HEK293 (cell line): ENCODE results near the gene PRR23B.
A peak's percentile ranks its signal among the peaks of the same experiment; 100 is the strongest.

Experiments
- CTCF ChIA-PET: fragments of 350-600 bp; formaldehyde crosslinking; extraction: SDS; loops from one replicate; lab custom pipeline; 2021; ENCODE audit warnings: antibody characterized with exemption; lab: Yijun Ruan, JAX
- POLR2A ChIA-PET: fragments of 300-600 bp; formaldehyde crosslinking; extraction: SDS; loops from one replicate; lab custom pipeline; 2020; ENCODE audit warnings: antibody characterized with exemption, inconsistent platforms; lab: Yijun Ruan, JAX
- H3K27ac ChIP-seq: fragments of 200-500 bp; sonication (Bioruptor generic); 2 replicates; pipeline ENCODE4 v1.5.1; 2014; ENCODE audit warnings: low read depth, low read length, control low read depth, inconsistent platforms; ENCODE audit errors: extremely low read depth
- H3K36me3 ChIP-seq, 2 experiments: fragments of 200-500 bp in 1 of 2; sonication (Bioruptor generic) in 1 of 2; 1 replicate in 1 of 2; 2 replicates in 1 of 2; pipeline ENCODE4 v1.5.1; 2014 to 2017; ENCODE audit warnings: inconsistent platforms in 2 of 2, low read length in 2 of 2; ENCODE audit not compliant: control insufficient read depth in 2 of 2, insufficient read depth in 1 of 2
- H3K4me1 ChIP-seq: fragments of 200-500 bp; sonication (Bioruptor generic); 2 replicates; pipeline ENCODE4 v1.5.1; 2014; ENCODE audit warnings: mild to moderate bottlenecking, low read length, inconsistent platforms; ENCODE audit not compliant: control insufficient read depth, insufficient read depth
- H3K4me3 ChIP-seq: 2 replicates; pipeline ENCODE4 v1.5.1; 2011; ENCODE audit warnings: low read depth, mild to moderate bottlenecking, control low read depth, low read length, moderate library complexity
- H3K9me3 ChIP-seq: fragments of 200-500 bp; sonication (Bioruptor generic); 2 replicates; pipeline ENCODE4 v1.5.1; 2014; ENCODE audit warnings: low read depth, low read length, inconsistent platforms; ENCODE audit not compliant: control insufficient read depth, insufficient read depth
- BCL11A ChIP-seq: fragments of 450-650 bp; formaldehyde crosslinking; IDR thresholded peaks from 2 replicates; pipeline ENCODE4 v1.5.1; 2016; ENCODE audit warnings: low read depth, missing biosample characterization, missing genetic modification characterization
- GLIS2 ChIP-seq: fragments of 450-650 bp; formaldehyde crosslinking; IDR thresholded peaks from 2 replicates; pipeline ENCODE4 v1.5.1; 2016; ENCODE audit warnings: missing biosample characterization, missing genetic modification characterization
- MEIS1 ChIP-seq: sonication (generic); formaldehyde crosslinking; IDR thresholded peaks from 2 replicates; pipeline ENCODE4 v1.8.1; 2022; ENCODE audit warnings: missing genetic modification reagents, mild to moderate bottlenecking, borderline replicate concordance
- OVOL3 ChIP-seq: fragments of 450-650 bp; formaldehyde crosslinking; IDR thresholded peaks from 2 replicates; pipeline ENCODE4 v1.5.1; 2016; ENCODE audit warnings: missing biosample characterization, missing genetic modification characterization
- PRDM2 ChIP-seq: fragments of 450-650 bp; formaldehyde crosslinking; IDR thresholded peaks from 2 replicates; pipeline ENCODE4 v1.5.1; 2016; ENCODE audit warnings: missing biosample characterization, missing genetic modification characterization, borderline replicate concordance
- SETDB1 ChIP-seq: IDR thresholded peaks from one replicate; pipeline ENCODE4 v1.6.1; 2017; ENCODE audit warnings: mild to moderate bottlenecking, low read length, moderate library complexity, mixed read lengths; ENCODE audit not compliant: insufficient read length
- TCF7L2 ChIP-seq: IDR thresholded peaks from 2 replicates; pipeline ENCODE4 v1.6.1; 2011; ENCODE audit warnings: low read depth, mild to moderate bottlenecking, inconsistent platforms, low read length, moderate library complexity, borderline replicate concordance
- TSHZ1 ChIP-seq: fragments of 450-650 bp; formaldehyde crosslinking; IDR thresholded peaks from 2 replicates; pipeline ENCODE4 v1.5.1; 2016; ENCODE audit warnings: missing biosample characterization, missing genetic modification characterization, borderline replicate concordance
- ZBTB10 ChIP-seq: fragments of 450-650 bp; formaldehyde crosslinking; IDR thresholded peaks from 2 replicates; pipeline ENCODE4 v1.5.1; 2016; ENCODE audit warnings: missing biosample characterization, missing genetic modification characterization
- ZBTB17 ChIP-seq: fragments of 450-650 bp; formaldehyde crosslinking; IDR thresholded peaks from 2 replicates; pipeline ENCODE4 v1.5.1; 2016; ENCODE audit warnings: missing biosample characterization, missing genetic modification characterization
- ZBTB48 ChIP-seq: fragments of 450-650 bp; formaldehyde crosslinking; IDR thresholded peaks from 2 replicates; pipeline ENCODE4 v1.5.1; 2016; ENCODE audit warnings: missing biosample characterization, missing genetic modification characterization
- ZFHX2 ChIP-seq: fragments of 450-650 bp; formaldehyde crosslinking; conservative IDR thresholded peaks from 2 replicates; pipeline ENCODE4 v1.5.1; 2016; ENCODE audit warnings: missing biosample characterization, missing genetic modification characterization
- ZFP41 ChIP-seq: fragments of 450-650 bp; formaldehyde crosslinking; IDR thresholded peaks from 2 replicates; pipeline ENCODE4 v1.5.1; 2016; ENCODE audit warnings: missing biosample characterization, missing genetic modification characterization, borderline replicate concordance
- ZNF311 ChIP-seq: fragments of 450-650 bp; formaldehyde crosslinking; IDR thresholded peaks from 2 replicates; pipeline ENCODE4 v1.5.1; 2017; ENCODE audit warnings: missing biosample characterization, missing genetic modification characterization, borderline replicate concordance
- ZNF354C ChIP-seq: fragments of 450-650 bp; formaldehyde crosslinking; IDR thresholded peaks from 2 replicates; pipeline ENCODE4 v1.5.1; 2016; ENCODE audit warnings: missing biosample characterization, missing genetic modification characterization, low read depth, borderline replicate concordance
- ZNF571 ChIP-seq: fragments of 450-650 bp; formaldehyde crosslinking; IDR thresholded peaks from 2 replicates; pipeline ENCODE4 v1.5.0; 2017; ENCODE audit warnings: missing biosample characterization, missing genetic modification characterization
- ZNF626 ChIP-seq: fragments of 450-650 bp; sonication (Bioruptor Pico); formaldehyde crosslinking; IDR thresholded peaks from 2 replicates; pipeline ENCODE4 v1.5.1; 2018; ENCODE audit warnings: missing biosample characterization, missing genetic modification characterization, inconsistent platforms
- ZNF843 ChIP-seq: fragments of 450-650 bp; formaldehyde crosslinking; IDR thresholded peaks from 2 replicates; pipeline ENCODE4 v1.5.1; 2016; ENCODE audit warnings: missing biosample characterization, missing genetic modification characterization
- ZSCAN16 ChIP-seq: fragments of 450-650 bp; formaldehyde crosslinking; IDR thresholded peaks from 2 replicates; pipeline ENCODE4 v1.5.1; 2016; ENCODE audit warnings: missing biosample characterization, missing genetic modification characterization

Gene PRR23B

DNA sequence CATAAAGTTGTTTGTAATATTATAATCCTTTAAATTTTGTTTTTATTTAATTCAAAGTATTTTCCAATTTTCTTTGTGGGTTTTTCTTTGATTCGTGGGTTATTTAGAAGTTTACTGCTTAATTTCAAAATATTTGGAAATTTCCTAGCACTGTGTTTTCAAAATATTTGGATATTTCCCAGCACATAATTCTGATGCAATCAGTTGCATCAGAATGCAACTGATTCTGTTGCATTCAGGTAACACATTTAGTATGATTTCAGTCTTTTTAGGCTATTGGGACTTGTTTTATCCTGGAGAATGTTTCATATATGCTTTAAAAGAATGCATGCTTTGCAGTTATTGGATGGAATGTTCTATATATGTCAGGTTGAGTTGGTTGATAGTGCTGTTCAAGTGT is 42.2 kb upstream of the PRR23B start (continued):
- TF ChIP-seq PRDM2 (no peak), ZNF311 (no peak), MEIS1 (CRISPR knock-in tag) (no peak), ZFP41 (no peak), ZNF626 (tag by site-specific recombination) (no peak), ZNF354C (tag by site-specific recombination) (no peak), ZFHX2 (tag by site-specific recombination) (no peak), ZNF843 (tag by site-specific recombination) (no peak), SETDB1 (no peak)

- ChIA-PET POLR2A (no interaction called here), CTCF (no interaction called here)
- H3K36me3 ChIP-seq: no peaks in the 10 kb centered on the region
- no peak for TF ChIP-seq GLIS2
- peak; percentile 87 for TF ChIP-seq SETDB1
- no peak for TF ChIP-seq ZNF571 (tag by site-specific recombination)
- no peak for TF ChIP-seq ZBTB48 (tag by site-specific recombination)
- TF ChIP-seq ZBTB10 (tag by site-specific recombination): no peak
- H3K27ac ChIP-seq: no peak overlapping the region
- H3K9me3 ChIP-seq: no peaks in the 10 kb centered on the region
- H3K4me3 ChIP-seq: no peak overlapping the region
- no peaks in the 10 kb centered on the region for H3K4me1 ChIP-seq
These were observed 32.3 kb upstream of the PRR23B start for GRCh38 chr3:139052802-139053600.

GRCh38 chr3:139044366-139045210 is 23.9 kb upstream of the PRR23B start, which contains the start of gene PRR23C:
PRR23C (minus strand) TSS chr3:139044892; CDS start chr3:139044620, 272 bp downstream.
- H3K4me3 ChIP-seq: no peak within 1 kb of the TSS
- no peaks in the 10 kb centered on the region for H3K9me3 ChIP-seq
- H3K4me1 ChIP-seq: no peaks in the 10 kb centered on the region
- TF ChIP-seq SETDB1 (no peak), ZBTB17 (no peak), TSHZ1 (tag by site-specific recombination) (no peak), TCF7L2 (no peak), BCL11A (no peak), OVOL3 (tag by site-specific recombination) (no peak), ZSCAN16 (no peak)
- H3K36me3 ChIP-seq: no peaks in the 10 kb centered on the region
- CTCF ChIA-PET: no interaction called here
- POLR2A ChIA-PET: no interaction called here
- H3K27ac ChIP-seq: no peak within 1 kb of the TSS
